LNCaP clone FGC (cell line): Measurements from ENCODE around the gene CFAP74.

Experiments used
- DNase-seq: peaks from one replicate; pipeline ENCODE4 v3.0.0-alpha.2; 2011; ENCODE audit warnings: low read depth
- H3K4me3 ChIP-seq: 2 replicates; pipeline ENCODE4 v1.5.1; 2011; ENCODE audit warnings: mild to moderate bottlenecking, low read depth, low read length, control low read depth
- TF ChIP-seq, protein P1 (sequence below): IDR thresholded peaks from 2 replicates; pipeline ENCODE4 v1.5.1; 2012; ENCODE audit warnings: mild to moderate bottlenecking; ENCODE audit not compliant: control insufficient read depth, insufficient read depth; ENCODE audit errors: extremely low read depth

Gene CFAP74

DNA sequence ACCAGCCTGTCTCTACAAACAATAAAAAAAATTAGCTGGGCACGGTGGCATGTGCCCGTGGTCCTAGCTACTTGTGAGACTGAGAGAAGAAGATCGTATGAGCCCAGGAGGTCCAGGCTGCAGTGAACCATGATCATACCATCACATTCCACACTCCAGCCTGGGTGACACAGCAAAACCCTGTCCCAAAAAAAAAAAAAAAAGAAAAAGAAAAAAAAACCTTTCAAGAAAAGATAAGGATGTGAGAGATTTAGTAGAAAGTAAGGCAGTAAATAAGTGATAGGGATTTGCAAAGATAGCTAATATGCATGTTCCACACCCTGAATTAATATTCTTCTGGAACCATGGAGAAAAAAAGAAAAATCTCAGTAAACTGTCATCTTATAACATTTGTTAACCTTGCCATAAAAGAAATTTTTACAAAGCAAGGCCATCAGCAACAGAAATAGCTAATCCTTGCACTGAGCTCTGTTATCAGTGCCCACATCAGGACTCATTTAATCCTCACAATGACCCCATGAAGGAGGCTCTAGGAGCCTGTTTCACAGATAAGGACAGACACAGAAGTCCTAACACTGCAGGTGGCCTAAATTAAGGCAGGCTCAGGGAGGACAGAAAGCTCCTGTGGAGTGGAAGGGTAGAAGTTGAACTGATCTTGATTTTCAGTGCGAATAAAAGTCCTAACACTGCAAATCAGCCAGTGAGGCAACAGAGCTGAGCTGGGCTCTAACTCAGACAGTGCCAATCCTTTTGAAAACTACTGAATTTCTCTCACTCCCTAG, 120.3 kb downstream of the CFAP74 start:
- no peak for DNase-seq
- TF ChIP-seq, protein P1, sequence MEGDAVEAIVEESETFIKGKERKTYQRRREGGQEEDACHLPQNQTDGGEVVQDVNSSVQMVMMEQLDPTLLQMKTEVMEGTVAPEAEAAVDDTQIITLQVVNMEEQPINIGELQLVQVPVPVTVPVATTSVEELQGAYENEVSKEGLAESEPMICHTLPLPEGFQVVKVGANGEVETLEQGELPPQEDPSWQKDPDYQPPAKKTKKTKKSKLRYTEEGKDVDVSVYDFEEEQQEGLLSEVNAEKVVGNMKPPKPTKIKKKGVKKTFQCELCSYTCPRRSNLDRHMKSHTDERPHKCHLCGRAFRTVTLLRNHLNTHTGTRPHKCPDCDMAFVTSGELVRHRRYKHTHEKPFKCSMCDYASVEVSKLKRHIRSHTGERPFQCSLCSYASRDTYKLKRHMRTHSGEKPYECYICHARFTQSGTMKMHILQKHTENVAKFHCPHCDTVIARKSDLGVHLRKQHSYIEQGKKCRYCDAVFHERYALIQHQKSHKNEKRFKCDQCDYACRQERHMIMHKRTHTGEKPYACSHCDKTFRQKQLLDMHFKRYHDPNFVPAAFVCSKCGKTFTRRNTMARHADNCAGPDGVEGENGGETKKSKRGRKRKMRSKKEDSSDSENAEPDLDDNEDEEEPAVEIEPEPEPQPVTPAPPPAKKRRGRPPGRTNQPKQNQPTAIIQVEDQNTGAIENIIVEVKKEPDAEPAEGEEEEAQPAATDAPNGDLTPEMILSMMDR, result no peak
- no peak overlapping the region for H3K4me3 ChIP-seq

- H3K4me3 ChIP-seq, result no peak overlapping the region
- DNase-seq, result no peak
- TF ChIP-seq, protein P1, result no peak
Measured at GRCh38 chr1:1881727-1882126, 121.9 kb downstream of the CFAP74 start.

DNA sequence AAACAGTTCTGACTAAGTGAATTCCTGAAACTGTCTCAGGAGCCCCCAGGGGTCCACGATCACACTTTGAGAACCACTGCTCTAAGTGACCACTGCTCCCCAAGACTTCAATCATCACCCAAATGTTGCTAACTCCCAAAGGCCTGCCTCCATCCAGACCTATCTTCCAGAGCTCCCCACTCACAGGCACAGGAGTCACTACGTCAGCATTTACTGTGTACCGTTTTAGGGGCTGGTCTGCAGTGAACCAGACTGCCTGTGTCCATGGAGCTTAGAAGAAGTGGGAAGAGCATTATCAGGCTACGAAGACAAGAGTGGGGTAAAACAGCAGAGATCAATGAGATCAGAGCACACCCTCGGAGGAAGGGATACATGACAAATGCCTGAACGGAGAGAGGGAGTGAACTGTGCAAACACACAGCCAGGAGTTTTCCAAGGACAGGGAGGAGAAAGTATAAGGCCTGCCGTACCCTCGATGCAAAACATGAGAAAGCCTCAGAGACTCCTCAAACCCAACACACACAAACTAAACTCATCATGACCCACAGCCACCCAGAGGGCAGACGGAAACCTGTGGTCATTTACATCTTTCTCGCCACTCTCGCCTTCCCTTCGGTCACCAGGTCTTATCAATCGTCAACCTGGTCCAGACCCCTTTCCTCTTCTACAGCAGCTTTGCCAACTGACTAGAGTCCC, 122.8 kb downstream of the CFAP74 start:
- no peak overlapping the region for H3K4me3 ChIP-seq
- DNase-seq, result no peak
- TF ChIP-seq, protein P1, result no peak

GRCh38 chr1:1879942-1880341, 123.6 kb downstream of the CFAP74 start:
- DNase-seq, result no peak
- TF ChIP-seq, protein P1, result no peak
- H3K4me3 ChIP-seq, result no peak overlapping the region

DNA sequence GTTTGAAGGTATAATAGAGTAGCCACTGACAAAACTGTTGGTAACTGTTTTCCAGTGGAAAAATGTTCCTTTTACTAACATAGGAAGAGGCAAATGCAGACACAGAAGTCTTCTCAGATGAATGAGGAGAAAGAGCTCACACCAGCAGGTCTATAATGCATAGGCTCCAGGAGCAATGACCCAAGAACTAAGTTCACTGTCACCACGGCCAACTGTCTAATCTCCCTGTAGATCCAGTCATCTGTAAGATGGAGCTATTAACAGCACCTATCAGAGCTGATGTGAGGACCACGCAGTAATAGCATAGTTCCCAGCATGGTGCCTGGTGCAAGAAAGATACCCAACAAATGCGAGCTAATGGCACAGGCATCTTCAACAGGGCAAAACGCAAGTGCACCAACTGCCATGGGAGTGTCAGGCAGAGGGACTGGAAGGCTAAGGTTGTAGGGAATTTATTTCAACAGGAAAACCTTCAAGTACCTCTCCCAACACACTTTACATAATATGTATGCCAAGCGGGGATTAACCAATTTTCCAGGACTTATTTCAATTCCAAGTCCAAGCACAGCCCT, 125.6 kb downstream of the CFAP74 start:
- H3K4me3 ChIP-seq, result no peak overlapping the region
- DNase-seq, result no peak
- TF ChIP-seq, protein P1, result no peak

GRCh38 chr1:1876335-1876930, 127.2 kb downstream of the CFAP74 start:
- H3K4me3 ChIP-seq, result no peak overlapping the region
- TF ChIP-seq, protein P1, result no peak
- DNase-seq, result no peak
